Measurements from ENCODE around the gene NR6A1.
"Not testable (repeated sequence)": the region's sequence is repeated elsewhere in the genome, so short reads cannot be mapped to it uniquely, and the experiment has no call there.

The NR6A1 gene

GRCh38 chr9:124616961-124617360 lies 154.2 kb downstream of the NR6A1 start:
- no peak for DNase-seq (ENCODE audit: low read depth in 2 of 2)

GRCh38 chr9:124615840-124616239 lies 155.3 kb downstream of the NR6A1 start:
- not testable (repeated sequence) for DNase-seq (ENCODE audit: low read depth in 2 of 2)

- DNase-seq (ENCODE audit: low read depth in 2 of 2): no peak
Measured at GRCh38 chr9:124615100-124615742, 155.9 kb downstream of the NR6A1 start.

GRCh38 chr9:124613849-124614248 lies 157.3 kb downstream of the NR6A1 start:
- DNase-seq (ENCODE audit: low read depth in 2 of 2): no peak

GRCh38 chr9:124611106-124611505 lies 160.0 kb downstream of the NR6A1 start:
- no peak for DNase-seq (ENCODE audit: low read depth in 2 of 2)

- DNase-seq (ENCODE audit: low read depth in 2 of 2): no peak
Measured at GRCh38 chr9:124606027-124606426, 165.1 kb downstream of the NR6A1 start.

GRCh38 chr9:124605258-124605657 lies 165.9 kb downstream of the NR6A1 start:
- DNase-seq (ENCODE audit: low read depth in 2 of 2): no peak

GRCh38 chr9:124602632-124603031 lies 168.5 kb downstream of the NR6A1 start:
- no peak for DNase-seq (ENCODE audit: low read depth in 2 of 2)

- no peak for DNase-seq (ENCODE audit: low read depth in 2 of 2)
Measured at GRCh38 chr9:124602204-124602603, 168.9 kb downstream of the NR6A1 start.

GRCh38 chr9:124600407-124600806 lies 170.7 kb downstream of the NR6A1 start:
- DNase-seq (ENCODE audit: low read depth in 2 of 2): no peak

- DNase-seq (ENCODE audit: low read depth in 2 of 2): no peak
Measured at GRCh38 chr9:124599121-124599795, 171.9 kb downstream of the NR6A1 start.

- DNase-seq (ENCODE audit: low read depth in 2 of 2): no peak
Measured at GRCh38 chr9:124598048-124598447, 173.1 kb downstream of the NR6A1 start.

- no peak for DNase-seq (ENCODE audit: low read depth in 2 of 2)
Measured at GRCh38 chr9:124596172-124596839, 174.8 kb downstream of the NR6A1 start.

GRCh38 chr9:124595743-124596142 lies 175.4 kb downstream of the NR6A1 start:
- no peak for DNase-seq (ENCODE audit: low read depth in 2 of 2)

GRCh38 chr9:124594673-124595072 lies 176.4 kb downstream of the NR6A1 start:
- no peak for DNase-seq (ENCODE audit: low read depth in 2 of 2)

- no peak for DNase-seq (ENCODE audit: low read depth in 2 of 2)
Measured at GRCh38 chr9:124594225-124594624, 176.9 kb downstream of the NR6A1 start.

- no peak for DNase-seq (ENCODE audit: low read depth in 2 of 2)
Measured at GRCh38 chr9:124593651-124594058, 177.5 kb downstream of the NR6A1 start.

- no peak for DNase-seq (ENCODE audit: low read depth in 2 of 2)
Measured at GRCh38 chr9:124593200-124593599, 177.9 kb downstream of the NR6A1 start.

- no peak for DNase-seq (ENCODE audit: low read depth in 2 of 2)
Measured at GRCh38 chr9:124590889-124591641, 180.0 kb downstream of the NR6A1 start.

- no peak for DNase-seq (ENCODE audit: low read depth in 2 of 2)
Measured at GRCh38 chr9:124584631-124585030, 186.5 kb downstream of the NR6A1 start.

GRCh38 chr9:124583134-124583533 lies 188.0 kb downstream of the NR6A1 start:
- DNase-seq (ENCODE audit: low read depth in 2 of 2): no peak

GRCh38 chr9:124580186-124580585 lies 190.9 kb downstream of the NR6A1 start:
- no peak for DNase-seq (ENCODE audit: low read depth in 2 of 2)
